HL-60/S4 treated with phorbol 12-myristate 13-acetate at 8.2 ng/mL for 4 days and 3 days (cell line): ENCODE measurements around the gene COQ8B.
"Not testable (repeated sequence)": the region's sequence is repeated elsewhere in the genome, so short reads cannot be mapped to it uniquely, and the experiment has no call there.

Experiments
- in situ Hi-C: fragments of 300-500 bp; cut with MboI; formaldehyde crosslinking; loops from 2 replicates; pipeline ENCODE4 v1.15.0; 2022; ENCODE audit warnings: low sequenced_read_pairs

Gene COQ8B

GRCh38 chr19:40742886-40743285, 26.2 kb upstream of the COQ8B start:
- in situ Hi-C loops: no loop called here

GRCh38 chr19:40742477-40742876, 25.8 kb upstream of the COQ8B start:
- in situ Hi-C loops: no loop called here

- in situ Hi-C loops: no loop called here
These were observed 25.1 kb upstream of the COQ8B start for GRCh38 chr19:40741527-40742390.

GRCh38 chr19:40740747-40741146, 24.1 kb upstream of the COQ8B start:
- in situ Hi-C loops: no loop called here

GRCh38 chr19:40739871-40740703, 23.4 kb upstream of the COQ8B start:
- in situ Hi-C loops: no loop called here

GRCh38 chr19:40739030-40739839, 22.5 kb upstream of the COQ8B start:
- in situ Hi-C loops: no loop called here

- in situ Hi-C loops: no loop called here
These were observed 20.5 kb upstream of the COQ8B start for GRCh38 chr19:40737102-40737644.

- in situ Hi-C loops: no loop called here
These were observed 20.0 kb upstream of the COQ8B start for GRCh38 chr19:40736661-40737060.

- in situ Hi-C loops: no loop called here
These were observed 18.5 kb upstream of the COQ8B start for GRCh38 chr19:40735013-40735771.

GRCh38 chr19:40733149-40733548, 16.5 kb upstream of the COQ8B start:
- in situ Hi-C loops: no loop called here

GRCh38 chr19:40732304-40732703, 15.6 kb upstream of the COQ8B start:
- in situ Hi-C loops: not testable (repeated sequence)

GRCh38 chr19:40730065-40730464, 13.4 kb upstream of the COQ8B start:
- in situ Hi-C loops: not testable (repeated sequence)

- in situ Hi-C loops: no loop called here
These were observed 9.6 kb upstream of the COQ8B start for GRCh38 chr19:40726279-40726678.

- in situ Hi-C loops: no loop called here
These were observed 8.2 kb upstream of the COQ8B start for GRCh38 chr19:40724855-40725254.

GRCh38 chr19:40724315-40724714, 7.6 kb upstream of the COQ8B start:
- in situ Hi-C loops: no loop called here

GRCh38 chr19:40723661-40724254, 7.1 kb upstream of the COQ8B start:
- in situ Hi-C loops: no loop called here

GRCh38 chr19:40721936-40722661, 5.4 kb upstream of the COQ8B start:
- in situ Hi-C loops: no loop called here

- in situ Hi-C loops: no loop called here
These were observed 4.4 kb upstream of the COQ8B start for GRCh38 chr19:40721140-40721486.

GRCh38 chr19:40719414-40719894, 2.8 kb upstream of the COQ8B start:
- in situ Hi-C loops: no loop called here
